D341Med (cell line): ENCODE measurements around the gene SEC23B.
"Not testable (repeated sequence)": the region's sequence is repeated elsewhere in the genome, so short reads cannot be mapped to it uniquely, and the experiment has no call there.

Experiments used
- DNase-seq: peaks from one replicate; pipeline ENCODE4 v3.0.0; 2012; ENCODE audit warnings: low spot score

SEC23B gene

DNA sequence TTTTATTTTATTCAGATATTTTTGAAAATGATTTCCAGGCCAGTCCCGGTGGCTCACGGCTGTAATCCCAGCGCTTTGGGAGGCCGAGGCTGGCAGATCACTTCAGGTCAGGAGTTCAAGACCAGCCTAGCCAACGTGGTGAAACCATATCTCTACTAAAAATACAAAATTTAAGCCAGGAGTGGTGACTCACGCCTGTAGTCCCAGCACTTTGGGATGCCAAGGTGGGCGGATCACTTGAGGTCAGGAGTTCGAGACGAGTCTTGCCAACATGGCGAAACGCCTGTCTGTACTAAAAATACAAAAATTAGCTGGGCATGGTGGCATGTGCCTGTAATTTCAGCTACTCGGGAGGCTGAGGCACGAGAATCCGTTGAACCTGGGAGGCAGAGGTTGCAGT lies 19.0 kb downstream of the SEC23B start:
- DNase-seq: not testable (repeated sequence)

DNA sequence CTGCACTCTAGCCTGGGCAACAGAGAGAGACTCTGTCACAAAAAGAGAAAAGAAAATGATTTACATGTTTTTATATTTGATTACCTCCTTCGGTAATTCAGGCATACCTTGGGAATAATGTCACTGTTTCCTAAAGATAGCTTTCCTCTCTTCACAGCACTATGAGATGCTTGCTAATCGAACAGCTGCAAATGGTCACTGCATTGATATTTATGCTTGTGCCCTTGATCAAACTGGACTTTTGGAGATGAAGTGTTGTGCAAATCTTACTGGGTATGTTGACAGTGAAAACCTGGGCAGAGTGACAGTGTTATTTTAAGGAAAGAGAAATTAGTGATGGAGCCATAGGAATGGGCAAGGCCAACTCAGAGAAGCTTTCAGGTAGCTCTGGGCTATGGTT lies 19.6 kb downstream of the SEC23B start:
- DNase-seq: no peak

DNA sequence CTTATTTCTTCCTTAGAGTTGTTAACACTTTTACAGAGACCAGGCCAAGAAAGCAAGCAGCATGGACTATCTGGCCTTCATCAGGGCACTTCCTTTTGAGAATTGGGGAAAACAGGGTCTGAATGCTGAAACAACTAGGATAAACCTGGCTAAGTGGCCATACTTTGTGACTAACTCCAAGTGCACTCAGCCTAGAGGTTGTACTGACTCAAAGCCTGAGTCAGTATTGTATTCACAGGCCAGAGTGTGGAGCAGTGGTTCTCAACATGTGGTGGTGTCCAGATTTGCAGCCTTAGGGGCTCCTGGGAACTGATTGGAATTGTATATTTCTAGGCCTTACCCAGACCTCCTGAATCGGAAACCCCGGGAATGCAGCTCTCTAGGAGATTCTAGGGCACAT lies 20.1 kb downstream of the SEC23B start:
- no peak for DNase-seq

DNA sequence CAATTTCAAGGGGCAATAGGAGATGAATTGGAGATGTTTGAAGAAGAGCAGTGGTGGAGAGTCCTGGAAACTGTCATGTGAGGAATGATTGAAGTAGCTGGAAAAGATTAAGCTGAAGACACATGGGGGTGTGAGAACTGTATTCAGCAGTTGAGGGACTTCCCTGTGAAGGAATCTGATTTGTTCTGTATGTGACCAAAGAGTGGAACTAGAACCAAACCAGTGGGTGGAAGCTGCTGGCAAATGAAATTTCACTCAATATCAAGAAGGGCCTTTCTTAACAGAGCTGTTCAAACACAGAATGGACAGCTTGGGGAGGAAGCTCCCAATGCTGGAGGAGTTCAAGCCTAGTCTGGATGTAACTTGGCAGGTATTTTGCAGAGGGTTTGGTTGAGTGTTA lies 21.3 kb downstream of the SEC23B start:
- DNase-seq: no peak

DNA sequence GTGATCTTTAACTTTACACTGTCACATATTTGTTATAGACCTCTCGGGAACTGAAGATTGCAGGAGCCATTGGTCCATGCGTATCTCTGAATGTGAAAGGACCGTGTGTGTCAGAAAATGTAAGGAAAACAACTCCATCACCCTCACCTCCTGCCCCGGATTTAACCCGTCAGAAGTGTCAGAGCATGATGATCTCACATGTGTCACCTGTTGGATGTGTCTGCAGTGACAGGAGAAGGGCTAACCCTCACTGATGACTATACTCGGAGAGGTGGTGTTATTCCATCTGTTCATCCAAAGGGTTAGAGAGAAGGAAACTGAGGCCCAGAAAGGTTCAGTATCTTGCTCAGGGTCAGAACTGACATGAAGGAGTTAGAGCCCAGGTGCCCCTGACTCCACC lies 24.9 kb downstream of the SEC23B start:
- no peak for DNase-seq

DNA sequence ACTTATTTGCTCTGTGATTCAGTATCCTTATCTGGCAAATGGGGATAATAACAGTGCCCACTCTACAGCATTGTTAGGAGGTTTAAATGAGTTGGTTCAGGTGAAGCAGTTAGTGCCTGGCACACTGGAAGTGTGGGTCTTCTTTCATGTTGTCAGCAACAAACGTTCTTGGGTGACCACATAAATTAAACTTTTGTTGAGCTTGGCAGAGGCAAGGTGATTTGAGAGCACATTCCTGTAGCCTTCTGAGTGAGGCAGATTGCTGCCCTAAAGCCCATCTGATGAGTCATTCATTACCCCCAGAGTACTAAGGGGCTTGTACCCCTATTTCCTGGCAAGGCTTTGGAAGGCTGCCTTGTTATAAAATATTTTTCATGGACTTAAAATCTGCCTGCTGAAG lies 25.8 kb downstream of the SEC23B start:
- DNase-seq: no peak

DNA sequence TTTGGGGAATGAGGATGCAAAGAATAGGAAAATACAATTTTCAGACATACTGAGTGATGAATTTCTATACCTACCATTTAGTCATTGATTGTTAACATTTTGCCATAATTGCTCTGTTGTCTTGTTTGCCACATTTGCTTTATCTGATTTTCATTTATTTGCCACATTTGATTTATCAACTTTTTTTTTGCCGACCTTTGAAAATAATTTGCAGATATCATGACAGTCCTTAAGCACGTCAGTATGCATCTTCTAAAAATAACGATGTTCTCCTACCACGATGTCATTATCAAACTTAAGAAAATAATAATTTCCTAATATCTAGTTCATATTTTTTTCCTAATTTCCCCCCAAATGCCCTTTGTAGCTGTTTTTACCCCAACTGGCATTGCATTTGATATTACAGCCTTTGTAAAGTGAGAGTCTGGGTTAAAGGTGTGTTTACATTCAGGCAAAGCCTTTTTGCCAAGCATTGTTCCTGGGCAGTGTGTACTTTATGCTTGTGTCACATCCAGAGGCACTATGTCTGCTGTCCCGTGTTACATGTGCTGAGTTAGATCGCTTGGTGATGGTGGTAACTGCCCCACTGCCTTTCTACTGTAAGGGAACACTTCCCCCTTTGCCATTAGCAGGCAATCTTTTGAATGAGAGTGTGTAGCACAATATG lies 26.4 kb downstream of the SEC23B start:
- DNase-seq: no peak

DNA sequence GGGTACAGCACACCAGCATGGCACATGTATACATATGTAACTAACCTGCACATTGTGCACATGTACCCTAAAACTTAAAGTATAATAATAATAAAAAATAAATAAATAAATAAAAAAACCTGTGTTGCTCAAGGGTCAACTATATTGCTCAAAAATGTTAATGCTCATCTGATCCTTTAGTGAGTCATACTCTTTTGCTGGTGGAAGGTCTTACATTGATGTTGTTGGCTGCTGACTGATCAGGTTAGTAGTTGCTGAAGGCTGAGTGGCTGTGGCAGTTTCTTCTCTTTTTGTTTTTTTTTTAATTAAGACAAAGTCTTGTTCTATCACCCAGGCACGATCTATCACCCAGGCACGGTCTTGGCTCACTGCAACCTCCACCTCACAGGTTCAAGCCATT lies 29.9 kb downstream of the SEC23B start:
- no peak for DNase-seq

DNA sequence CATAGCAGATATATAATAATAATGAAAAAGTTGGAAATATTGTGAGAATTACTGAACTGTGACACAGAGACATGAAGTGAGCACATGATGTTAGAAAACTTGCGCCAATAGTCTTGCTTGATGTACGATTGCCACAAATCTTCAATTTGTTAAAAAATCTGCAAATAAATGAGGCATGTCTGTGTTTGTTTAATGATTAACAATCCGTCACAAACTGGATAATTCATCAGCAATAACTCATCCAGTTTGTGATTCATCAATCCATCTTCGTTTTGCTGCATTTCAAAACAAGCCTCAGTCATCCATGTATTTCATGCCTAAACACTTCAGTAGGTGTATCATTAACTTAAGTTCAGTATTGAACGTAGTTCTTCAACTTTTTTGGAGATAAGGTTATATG lies 34.0 kb downstream of the SEC23B start:
- no peak for DNase-seq

DNA sequence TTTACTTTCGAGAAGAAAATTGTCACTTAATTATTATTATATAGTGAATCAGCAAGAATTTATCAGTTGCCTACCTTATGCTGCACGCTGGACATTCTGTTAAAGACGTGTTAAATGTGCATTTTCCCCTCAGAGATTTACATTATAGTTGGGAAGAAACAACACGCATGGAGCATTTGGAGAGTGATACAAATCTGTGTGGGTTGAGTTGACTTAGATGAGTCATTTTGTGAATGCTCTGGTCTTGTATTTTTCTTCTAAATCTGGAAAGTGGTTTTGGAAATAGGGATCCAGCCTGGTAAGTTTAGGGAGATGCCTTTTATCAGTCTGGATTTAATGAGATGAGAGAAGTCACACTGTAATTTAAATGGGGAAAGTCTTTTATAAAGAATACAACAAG lies 35.5 kb downstream of the SEC23B start:
- no peak for DNase-seq

DNA sequence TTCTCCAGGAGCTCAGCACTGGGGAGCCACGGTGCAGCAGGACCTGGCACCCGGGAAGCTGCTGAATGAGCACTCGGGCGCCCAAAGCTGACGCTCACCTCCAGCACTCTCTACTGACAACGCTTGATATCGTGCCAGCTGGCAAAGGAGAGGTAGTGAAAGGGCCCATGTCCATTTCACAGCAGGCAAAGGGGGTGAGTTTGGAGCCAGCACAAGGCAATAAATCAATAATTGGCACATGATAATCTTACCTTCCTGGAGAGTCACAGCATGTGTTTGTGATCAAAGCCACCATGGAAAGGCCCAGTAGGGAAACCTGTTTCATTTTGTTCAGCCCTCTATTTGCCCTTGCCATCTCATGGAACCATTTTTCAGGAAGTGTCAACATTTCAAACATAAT lies 36.2 kb downstream of the SEC23B start:
- DNase-seq: no peak

DNA sequence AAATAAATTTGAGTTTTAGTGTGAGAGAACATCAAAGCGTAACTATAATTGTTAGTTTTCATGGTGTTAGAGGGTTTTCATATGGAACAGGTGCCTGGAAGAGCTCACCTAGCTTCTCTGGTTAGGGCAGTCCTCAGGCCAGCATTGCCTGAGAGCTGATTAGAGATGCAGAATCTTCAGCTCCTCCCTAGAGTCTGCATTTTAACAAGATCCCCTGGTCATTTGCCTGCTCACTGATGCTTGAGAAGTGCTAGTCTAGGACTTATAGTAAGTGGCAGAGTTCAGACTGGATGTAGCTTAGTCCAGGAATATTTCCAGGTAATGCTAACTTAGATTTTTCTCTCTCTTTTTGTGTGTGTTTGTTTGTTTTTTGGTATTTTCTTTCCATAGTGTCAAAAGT lies 37.8 kb downstream of the SEC23B start:
- DNase-seq: no peak

DNA sequence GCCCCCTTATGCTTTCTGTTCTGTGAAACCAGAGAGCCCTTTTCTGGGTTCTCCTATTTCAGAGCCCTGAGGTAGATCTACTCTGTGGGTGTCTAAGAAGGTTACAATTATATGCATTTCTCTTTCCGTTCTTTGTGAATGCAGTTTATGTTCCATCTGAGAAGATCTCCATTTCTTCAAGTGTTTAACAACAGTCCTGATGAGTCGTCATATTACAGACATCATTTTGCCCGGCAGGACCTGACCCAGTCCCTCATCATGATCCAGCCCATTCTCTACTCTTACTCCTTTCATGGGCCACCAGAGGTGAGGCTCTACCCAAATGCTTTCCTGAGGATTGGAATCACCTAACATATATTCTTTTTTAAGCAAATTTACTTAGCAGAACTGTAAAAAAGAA lies 40.7 kb downstream of the SEC23B start:
- no peak for DNase-seq

DNA sequence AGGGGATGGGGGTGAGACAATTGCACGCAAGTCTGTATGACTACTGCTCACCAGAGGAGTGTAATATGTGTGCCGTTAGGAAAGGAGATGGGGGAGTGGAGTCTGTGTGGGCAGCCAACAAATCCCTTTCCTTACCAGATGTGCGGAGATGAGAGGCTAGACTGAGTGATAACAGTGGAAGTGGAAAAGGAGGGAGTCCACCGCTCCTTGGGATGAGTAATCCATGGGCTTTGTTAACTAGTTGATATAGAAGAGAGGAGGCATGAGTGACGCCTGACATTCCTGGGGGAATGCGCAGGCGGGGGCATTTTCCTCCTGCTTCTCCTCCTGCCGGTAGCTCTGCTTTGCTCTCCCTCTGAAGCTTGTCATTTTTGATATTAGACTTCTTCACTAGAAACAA lies 46.0 kb downstream of the SEC23B start:
- DNase-seq: no peak

DNA sequence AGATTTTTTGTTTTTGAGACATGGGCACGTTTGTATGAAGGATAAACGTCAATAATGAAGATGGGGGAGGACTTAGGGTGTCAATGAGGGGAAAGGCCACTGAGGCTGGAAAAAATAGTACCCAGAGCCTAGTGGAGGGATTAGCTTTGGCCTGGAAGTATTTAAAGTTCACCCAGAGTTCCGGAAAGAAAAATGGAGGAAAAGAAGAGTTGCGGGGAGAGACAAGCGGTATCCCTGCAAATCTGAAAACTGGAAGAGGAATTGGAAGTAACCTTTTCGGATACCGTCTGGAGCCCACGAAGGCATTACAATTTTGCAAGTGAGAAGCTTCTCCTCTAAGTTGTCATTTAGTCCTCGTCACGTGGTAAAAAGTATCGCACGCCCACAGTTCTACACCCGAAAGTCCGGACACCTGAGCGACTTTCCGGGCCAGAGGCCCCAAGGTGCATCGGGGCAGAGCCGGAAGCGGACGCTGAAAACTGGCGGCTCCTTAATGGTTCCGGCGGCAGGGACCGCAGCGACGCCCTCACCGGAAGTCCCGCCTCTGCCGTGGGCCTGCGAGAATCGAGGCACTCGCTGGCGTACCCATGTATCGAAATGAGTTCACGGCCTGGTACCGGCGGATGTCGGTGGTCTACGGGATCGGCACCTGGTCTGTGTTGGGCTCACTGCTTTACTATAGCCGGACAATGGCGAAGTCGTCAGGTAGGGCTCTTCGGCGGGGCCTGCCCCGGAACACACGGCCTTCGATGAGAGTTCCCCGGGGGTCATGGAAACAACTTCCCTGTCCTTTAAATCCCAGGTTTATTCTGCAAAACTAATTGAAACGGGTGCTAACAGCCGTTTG lies 59.4 kb downstream of the SEC23B start, which contains the start of gene SMIM26:
Gene SMIM26, plus strand, starts transcription at position 541 of the 847 bp plus-strand sequence. Its CDS starts 47 bp downstream, at position 588.
- peak; percentile 97 for DNase-seq

DNA sequence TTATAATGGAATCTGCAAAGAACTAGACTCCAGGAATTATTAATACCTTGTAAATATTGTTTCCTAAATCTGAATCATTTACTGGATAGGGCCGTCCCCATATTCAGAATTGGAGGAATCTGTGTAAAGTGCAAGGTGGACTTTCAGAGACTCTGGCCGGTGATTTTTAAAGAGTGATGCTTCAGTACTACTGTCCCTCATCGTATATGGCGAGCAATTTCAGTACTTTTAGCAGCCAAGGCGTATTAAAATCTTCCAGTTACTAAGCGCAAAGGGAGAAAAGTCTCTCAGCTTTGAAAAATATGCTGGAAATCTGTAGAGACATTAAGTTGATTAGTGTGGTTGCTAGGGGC lies 60.0 kb downstream of the SEC23B start:
- no peak for DNase-seq

DNA sequence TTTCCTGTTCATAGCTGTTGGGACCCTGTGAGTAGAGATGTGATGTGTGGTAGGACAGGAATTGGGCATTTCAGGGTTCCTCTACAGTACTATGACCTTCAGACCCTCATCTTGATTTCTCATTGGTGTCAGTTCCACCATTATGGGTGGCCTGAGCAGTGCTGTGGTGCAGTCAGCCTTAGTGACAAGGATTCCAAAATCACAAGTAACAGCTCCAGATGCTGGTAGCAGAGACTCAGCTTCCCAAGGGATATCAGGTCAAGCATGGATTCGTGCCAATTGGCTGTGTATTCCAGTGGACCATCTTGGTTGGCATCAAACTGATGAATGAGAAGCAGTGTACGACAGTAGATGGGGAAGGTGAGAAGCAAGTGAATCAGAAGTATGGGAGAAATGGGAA lies 63.3 kb downstream of the SEC23B start:
- DNase-seq: no peak

DNA sequence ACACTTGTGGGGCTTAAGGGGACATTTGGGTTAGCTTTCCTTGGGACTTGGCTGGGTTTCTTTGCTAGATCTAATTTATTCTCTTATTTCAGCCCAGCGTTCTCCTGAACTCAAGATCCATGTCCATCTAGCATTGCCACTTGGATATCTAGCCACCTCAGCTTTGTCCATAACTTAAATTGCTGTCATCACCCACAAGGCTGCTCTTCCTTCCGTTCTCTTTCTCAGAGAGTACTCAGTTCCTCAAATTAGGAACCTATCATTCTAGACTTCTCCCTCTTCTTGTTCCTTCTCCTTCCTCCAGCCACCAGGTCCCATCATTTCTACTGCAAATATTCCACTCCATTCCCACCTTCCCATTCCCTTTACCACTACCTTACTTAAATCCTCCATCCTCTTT lies 63.8 kb downstream of the SEC23B start:
- no peak for DNase-seq

DNA sequence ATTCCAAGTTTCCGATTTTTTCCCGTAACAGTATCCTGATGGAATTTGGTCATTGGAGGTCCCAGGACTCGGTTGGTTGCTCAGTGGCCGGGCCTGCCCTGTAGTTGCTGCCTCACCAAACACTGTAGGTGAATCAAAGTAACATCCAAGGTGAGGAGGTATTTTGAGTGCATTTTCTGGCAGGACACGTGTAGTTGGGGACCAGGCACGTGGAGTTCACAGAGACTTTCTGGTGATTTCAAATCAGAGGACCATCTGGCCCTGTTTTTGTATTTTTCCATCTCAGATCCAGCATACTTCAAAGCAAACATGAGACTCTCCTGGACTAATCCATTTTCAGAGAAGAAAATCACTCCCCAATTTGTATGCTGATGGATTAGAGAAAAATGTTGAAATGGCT lies 70.2 kb downstream of the SEC23B start:
- no peak for DNase-seq

DNA sequence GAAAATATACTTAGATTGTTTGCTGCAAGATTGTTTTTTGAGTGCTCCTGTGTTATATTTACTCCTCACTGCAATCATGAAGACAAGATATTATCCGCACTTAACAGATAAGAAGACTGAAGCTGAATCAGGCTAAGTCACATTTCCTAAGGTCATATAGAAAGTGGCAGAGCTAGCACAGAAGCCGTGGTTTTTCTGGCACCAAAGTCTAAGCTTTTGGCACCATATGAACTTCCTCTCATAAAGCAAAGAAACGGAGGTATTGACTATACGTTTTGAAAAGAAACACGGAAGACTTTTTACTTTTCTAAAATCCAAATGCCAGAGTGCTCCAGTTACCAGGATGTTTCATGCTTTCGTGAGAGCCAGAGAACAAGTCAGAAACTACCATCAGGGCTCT lies 70.8 kb downstream of the SEC23B start:
- DNase-seq: no peak

DNA sequence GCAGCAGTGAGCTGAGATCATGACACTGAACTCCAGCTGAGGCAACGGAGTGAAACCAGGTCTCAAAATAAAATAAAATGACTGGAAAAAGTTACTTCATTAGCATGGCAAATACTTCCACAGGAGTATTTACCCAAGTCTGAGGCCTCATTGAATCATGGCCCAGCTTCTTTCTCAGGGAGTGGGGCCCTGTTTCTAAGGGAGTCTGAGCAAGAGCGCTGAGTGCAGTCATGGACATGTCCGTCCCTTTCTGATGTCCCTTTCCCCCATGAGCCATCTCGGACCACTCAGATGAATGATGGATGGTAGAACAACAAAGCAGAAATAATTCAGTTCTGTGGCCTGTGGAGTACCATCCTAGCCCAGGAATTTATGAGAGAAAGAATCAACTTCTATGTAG lies 72.3 kb downstream of the SEC23B start:
- DNase-seq: no peak

DNA sequence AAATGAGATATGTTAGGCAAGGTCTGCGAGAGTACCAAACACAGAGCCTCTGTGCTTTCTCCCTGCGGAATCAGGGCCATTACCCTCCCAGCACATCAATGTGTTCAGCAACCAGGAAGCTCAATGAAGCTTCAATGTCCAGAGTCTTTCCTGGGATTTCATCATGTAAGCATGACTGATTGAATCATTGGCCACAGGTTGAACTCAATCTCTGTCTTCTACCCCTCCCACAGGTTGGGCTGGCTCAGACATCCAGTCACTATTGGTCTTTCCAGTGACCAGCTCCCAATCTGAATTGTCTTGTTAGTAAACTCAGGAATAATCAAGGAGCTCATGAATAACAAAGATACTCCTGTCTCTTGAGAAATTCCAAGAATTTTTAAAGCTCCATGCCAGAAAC lies 77.4 kb downstream of the SEC23B start:
- DNase-seq: no peak

DNA sequence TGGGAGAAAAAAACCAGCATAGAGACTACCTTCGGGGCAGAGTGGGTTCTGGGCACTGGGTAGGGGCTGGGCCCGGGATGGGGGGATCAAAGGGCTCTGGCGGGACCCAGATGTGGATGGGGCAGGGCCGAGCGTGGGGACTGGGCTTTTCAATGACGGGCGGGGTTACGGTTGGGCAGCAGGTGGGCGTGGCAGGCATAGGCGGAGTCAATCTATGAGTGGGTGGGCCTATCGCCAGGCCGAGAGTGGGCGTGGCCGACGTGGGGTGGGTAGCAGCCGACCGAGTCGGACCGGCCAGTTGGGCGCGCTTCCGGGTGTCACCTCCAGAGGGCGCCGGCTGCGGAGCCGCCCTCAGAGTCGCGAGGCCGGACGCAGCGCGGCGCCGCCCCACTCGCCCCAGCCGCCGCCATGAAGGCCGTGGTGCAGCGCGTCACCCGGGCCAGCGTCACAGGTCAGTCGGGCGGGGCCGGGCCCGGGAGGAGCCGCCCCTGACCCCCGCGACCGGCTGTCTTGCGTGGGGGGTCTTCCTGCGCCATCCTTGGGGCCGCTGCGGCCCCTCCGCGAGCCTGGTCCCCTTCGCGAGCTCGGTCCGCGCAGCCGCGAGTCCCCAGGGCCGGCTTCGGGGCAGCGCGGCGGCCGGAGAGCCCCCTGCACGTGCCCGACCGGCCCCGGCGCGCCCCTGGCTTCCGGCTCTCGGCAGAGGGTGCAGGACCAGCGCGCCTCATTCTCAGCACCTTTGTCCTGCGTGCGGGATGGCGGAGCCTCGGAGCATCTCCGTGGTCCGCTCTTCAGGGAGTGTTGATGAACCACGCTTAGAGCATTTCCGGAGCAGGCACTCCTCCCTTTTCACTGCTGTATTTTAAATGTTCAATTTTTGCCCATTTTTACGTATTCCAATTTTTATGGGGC lies 80.2 kb downstream of the SEC23B start, which contains the start of gene DTD1:
Gene DTD1, plus strand, starts transcription at position 390 of the 909 bp plus-strand sequence. Its CDS starts 19 bp downstream, at position 409.
- peak; percentile 97 for DNase-seq
